GM19193 (cell line): ENCODE measurements around the gene SNX32.

Experiments
- POLR2A ChIP-seq: IDR thresholded peaks from 4 replicates; pipeline ENCODE4 v1.6.1; 2011; ENCODE audit not compliant: insufficient read depth, insufficient read length; ENCODE audit errors: extremely low read depth

The SNX32 gene

GRCh38 chr11:65890324-65891218 lies 56.8 kb downstream of the SNX32 start, which contains the start of gene CCDC85B:
CCDC85B (plus strand) TSS chr11:65890673; CDS start chr11:65890784, 111 bp downstream.
- peak; percentile 98 for TF ChIP-seq POLR2A

- peak; percentile 53 for TF ChIP-seq POLR2A
These were observed 57.7 kb downstream of the SNX32 start for GRCh38 chr11:65891219-65892136.

GRCh38 chr11:65892661-65893317 lies 59.0 kb downstream of the SNX32 start:
- peak; percentile 15 for TF ChIP-seq POLR2A

GRCh38 chr11:65894034-65894591 lies 60.4 kb downstream of the SNX32 start:
- peak; percentile 60 for TF ChIP-seq POLR2A

GRCh38 chr11:65895482-65895981 lies 61.8 kb downstream of the SNX32 start:
- no peak for TF ChIP-seq POLR2A

GRCh38 chr11:65896034-65896999 lies 62.6 kb downstream of the SNX32 start:
- no peak for TF ChIP-seq POLR2A

- no peak for TF ChIP-seq POLR2A
These were observed 63.3 kb downstream of the SNX32 start for GRCh38 chr11:65897020-65897471.

- TF ChIP-seq POLR2A: no peak
These were observed 65.0 kb downstream of the SNX32 start for GRCh38 chr11:65898656-65899355.

- peak; percentile 55 for TF ChIP-seq POLR2A
These were observed 65.8 kb downstream of the SNX32 start for GRCh38 chr11:65899356-65900124.

- peak; percentile 88 for TF ChIP-seq POLR2A
These were observed 66.5 kb downstream of the SNX32 start, which contains the start of gene FOSL1 for GRCh38 chr11:65900125-65900898. FOSL1 (minus strand) TSS chr11:65900388; CDS start chr11:65900339, 49 bp downstream.

- no peak for TF ChIP-seq POLR2A
These were observed 67.1 kb downstream of the SNX32 start for GRCh38 chr11:65900899-65901180.

- no peak for TF ChIP-seq POLR2A
These were observed 69.3 kb downstream of the SNX32 start for GRCh38 chr11:65903068-65903481.
